Measurements from ENCODE around the gene COG7.
"Not testable (repeated sequence)": the region's sequence is repeated elsewhere in the genome, so short reads cannot be mapped to it uniquely, and the experiment has no call there.

Gene COG7

DNA sequence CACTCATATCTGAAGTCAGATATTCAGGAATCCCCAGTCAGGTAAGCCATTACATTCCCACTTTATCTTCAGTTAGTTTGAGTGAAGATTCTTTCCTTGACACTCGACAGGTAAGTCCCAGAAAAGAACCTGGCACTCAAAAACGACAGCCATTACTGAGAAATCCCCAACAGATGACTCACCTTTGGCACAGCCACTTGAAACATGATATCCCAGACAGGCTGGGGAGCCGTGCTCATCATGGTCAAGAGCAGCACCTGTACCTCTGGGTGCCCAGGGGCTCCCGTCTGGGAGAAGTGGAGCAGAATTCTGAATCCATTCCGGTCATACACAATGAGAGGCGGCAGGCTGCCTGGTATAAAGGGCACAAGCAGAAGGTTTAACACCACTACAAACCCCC, 16.8 kb upstream of the COG7 start:
- DNase-seq, result no peak

DNA sequence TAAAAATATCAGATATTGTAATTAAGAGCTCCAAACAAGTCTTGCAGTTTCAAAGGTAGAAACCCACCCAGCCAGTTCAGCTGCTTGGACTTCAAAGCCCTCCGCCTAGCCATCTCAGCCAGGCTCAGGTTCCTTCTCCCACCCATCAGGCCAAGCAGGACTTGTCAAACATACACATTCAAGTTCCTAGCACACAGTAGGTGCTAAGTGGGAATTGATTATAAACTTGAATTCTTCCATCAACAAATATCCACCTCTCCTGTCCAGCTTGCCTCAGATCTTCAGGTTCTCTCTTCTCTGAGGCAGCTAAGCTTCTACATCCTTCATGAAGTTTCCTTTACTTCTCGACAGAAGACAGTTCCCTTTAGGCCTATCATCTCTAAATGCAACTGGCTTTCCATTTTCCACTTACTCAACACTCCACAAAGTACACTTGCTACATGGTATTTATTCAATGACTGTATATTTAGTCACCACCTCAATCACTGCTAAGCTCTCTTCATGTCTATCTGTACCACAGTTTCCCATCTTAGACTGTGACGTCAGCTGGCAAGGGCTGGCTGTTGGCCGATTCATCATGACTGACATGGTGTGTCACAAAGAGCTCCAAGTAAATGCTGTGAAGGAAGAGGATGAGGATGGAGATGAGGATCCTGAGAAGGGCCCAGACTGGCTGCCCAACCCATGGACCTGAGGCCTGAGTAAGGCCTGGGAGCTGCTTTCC, 13.3 kb upstream of the COG7 start:
- no peak for DNase-seq

DNA sequence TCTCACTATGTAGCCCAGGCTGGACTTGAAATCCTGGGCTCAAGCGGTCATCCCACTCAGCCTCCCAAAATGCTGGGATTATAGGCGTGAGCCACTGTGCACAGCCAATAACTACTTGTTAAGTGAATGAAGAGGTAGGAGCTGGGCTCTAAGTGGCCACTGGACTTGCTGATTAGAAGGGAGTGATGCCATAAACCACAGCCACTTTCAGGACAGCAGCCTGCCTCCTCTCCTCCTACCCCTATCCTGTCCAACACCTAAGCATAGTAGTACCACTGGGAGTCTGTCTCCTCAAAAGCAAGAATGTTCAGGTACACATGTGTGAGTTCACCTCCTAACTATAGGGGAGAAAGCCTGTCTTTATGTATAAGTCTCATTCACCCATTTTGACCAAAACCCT, 12.2 kb upstream of the COG7 start:
- DNase-seq, result no peak

DNA sequence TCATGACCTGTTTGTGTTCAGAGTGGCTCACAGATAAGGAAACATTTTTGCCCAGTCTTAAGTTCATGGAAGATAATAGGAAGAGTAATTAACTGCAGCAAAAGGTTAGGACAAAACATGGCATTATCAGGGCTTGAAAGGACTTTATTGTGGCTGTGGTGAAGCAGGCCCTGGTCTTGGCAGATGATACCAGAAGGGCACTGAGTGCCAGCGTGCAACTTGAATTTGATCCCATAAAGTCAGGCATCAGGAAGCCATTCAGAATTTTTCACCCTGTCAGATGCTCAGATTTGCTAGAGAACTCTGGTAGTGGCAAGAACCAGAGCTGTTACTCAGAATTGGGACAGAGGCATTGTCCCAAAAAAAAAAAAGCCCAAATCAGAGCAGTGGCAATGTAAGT, 11.2 kb upstream of the COG7 start:
- DNase-seq, result no peak

- DNase-seq, result not testable (repeated sequence)
These were observed 10.0 kb upstream of the COG7 start for GRCh38 chr16:23462994-23463393.

DNA sequence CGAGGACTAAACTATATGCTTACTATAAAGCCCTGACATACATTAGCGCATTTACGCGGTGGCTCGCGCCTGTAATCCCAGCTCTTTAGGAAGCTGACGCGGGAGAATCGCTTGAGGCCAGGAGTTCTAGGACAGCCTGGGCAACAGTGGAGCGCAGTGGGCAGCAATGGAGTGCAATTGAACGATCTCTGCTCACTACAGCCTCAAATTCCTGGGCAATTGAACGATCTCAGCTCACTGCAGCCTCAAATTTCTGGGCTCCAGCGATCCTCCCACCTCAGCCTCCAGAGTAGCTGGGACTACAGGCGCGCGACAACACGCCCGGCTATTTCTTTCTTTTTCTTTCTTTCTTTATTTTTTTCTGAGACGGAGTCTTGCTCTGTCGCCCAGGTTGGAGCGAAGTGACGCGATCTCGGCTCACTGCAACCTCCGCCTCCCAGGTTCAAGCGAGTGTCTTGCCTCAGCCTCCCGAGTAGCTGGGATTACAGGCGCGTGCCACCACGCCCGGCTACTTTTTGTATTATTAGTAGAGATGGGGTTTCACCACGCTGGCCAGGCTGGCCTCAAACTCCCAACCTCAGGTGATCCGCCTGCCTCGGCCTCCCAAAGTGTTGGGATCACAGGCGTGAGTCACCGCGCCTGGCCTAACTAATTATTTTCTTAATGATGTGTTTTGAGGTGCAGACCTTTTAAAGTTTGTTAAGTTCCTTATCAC, 506 bp upstream of the COG7 start:
- DNase-seq, result no peak

DNA sequence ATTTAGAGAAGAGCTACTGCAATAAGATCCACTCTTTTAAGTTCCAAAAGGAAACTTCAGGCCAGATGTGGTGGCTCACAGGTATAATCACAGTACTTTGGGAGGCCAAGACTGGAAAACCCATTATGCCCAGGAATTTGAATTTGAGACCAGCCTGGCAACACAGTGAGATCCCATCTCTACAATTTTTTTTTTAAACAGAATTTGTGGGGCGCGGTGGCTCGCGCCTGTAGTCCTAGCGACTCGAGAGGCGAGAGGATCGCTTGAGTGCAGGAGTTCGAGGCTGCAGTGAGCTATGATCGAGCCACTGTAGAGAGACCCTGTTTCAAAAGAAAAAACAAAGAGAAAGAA, 793 bp downstream of the COG7 start:
- no peak for DNase-seq

DNA sequence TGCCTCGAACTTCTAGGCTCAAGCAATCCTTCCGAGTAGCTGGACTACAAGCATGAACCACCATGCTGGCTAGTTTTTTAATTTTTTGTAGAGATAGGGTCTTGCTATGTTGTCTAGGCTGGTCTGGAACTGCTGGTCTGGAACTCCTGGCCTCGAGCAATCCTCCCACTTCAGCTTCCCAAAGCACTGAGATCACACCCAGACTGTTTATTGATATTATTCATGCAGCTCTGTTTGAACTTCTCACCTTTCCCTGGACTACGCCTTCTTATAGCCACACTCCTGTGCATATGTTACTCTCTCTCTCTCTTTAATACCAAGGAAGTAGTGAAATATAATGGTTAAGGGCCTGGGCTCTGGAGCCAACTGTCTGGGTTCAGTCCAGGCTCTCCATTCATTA, 4.6 kb downstream of the COG7 start:
- DNase-seq, result no peak

DNA sequence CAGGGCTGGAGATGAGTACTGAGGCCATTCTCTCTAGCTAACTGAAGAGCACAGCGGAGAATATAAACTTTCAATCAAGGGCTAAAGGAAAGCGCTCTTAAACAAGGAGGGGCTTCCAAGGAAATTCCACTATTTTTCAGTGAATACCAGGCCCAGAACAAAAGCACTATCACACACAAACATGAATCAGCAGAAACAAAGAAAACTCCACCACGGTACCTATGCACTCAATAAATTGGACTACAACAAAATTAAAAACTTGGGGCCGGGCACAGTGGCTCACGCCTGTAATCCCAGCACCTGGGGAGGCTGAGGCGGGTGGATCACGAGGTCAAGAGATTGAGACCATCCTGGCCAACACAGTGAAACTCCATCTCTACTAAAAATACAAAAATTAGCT, 15.4 kb downstream of the COG7 start:
- not testable (repeated sequence) for DNase-seq

DNA sequence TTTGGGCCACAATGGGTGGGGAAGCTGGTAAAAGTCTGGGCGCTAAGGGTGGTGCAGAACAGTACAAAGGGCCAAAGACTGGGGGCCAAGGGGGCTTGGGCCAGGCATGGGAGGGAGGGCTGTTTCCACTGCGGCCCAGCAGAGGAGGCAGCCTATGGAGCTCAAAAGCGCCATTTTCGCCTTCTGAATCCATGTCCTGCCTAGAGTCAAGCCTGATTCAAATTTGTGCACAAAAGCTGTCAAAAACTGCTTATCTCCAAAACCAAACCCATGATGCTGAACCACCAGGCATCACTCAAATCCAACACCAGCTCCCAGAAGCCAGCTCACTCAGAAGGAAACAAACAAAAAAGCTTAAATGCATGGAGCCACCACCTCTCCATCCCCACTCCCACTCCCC, 16.0 kb downstream of the COG7 start:
- no peak for DNase-seq

DNA sequence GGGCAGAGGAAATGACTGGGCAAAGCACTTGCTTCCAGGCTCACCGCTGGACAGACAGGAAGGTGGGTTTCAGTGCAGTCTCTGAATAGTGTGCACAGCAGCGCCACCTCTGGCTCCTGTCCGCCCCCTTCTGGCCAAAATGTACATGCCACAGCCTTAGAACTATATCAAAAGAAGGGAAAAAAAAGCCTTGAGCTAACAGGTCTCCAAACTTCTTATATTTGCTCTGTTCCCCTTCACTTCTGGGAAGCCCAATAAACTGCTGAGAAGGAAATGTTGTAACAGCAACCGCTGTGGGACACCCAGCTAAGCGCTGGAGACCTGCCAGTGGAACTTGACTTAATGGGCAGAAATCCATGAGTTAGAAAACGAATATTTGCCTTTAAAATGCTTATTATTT, 17.5 kb downstream of the COG7 start:
- DNase-seq, result peak; percentile 68

- DNase-seq, result no peak
These were observed 18.6 kb downstream of the COG7 start for GRCh38 chr16:23434380-23434779.

- no peak for DNase-seq
These were observed 19.6 kb downstream of the COG7 start for GRCh38 chr16:23433261-23433920.

GRCh38 chr16:23432176-23433128, 20.5 kb downstream of the COG7 start:
- DNase-seq, result no peak

GRCh38 chr16:23428351-23428750, 24.6 kb downstream of the COG7 start:
- no peak for DNase-seq

GRCh38 chr16:23424292-23424958, 28.6 kb downstream of the COG7 start:
- DNase-seq, result no peak

DNA sequence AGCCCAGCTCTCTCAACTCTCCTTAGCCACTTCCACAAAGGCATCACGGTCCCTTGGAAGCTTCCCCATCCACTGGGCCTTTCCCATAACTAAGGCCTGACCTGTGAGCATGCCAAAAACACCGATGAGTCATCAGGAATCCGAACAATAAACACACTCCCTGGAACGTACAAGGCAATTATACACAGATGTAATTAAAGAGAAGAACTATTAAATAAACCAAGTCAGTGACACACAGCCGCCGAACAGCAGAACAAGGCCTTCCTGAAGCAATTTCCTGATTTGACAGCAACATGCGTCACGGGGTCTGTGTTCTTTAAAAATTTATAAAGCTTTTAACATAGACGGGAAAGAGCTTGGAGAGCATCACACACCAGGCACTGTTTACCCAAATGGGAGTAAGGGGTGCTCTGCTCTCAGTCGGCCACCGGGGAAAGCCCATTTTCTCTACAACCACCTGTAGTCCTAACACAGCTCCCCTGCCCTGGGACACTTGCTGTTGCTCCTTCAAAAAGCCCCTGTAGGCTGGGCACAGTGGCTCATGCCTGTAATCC, 29.4 kb downstream of the COG7 start:
- no peak for DNase-seq

- no peak for DNase-seq
These were observed 33.0 kb downstream of the COG7 start for GRCh38 chr16:23420011-23420410.

DNA sequence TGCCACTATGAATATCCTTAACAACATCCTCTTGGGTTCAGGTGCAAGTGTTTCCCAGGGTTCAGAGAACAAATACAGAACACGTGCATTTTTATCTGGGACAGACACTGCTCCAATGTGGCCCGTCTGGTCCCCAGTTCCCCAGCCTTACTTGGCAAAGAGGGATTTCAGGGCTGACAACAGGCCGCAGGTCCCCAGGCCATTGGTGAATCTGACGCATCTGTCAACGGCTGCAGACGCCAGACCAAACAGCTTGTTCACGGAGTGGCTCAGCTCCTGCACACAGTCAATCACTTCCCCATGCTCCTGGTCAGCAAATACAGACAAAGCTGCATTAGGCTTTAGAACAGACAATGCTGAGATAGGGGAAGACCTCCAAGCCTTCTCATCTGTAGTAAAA, 36.2 kb downstream of the COG7 start:
- DNase-seq, result no peak

DNA sequence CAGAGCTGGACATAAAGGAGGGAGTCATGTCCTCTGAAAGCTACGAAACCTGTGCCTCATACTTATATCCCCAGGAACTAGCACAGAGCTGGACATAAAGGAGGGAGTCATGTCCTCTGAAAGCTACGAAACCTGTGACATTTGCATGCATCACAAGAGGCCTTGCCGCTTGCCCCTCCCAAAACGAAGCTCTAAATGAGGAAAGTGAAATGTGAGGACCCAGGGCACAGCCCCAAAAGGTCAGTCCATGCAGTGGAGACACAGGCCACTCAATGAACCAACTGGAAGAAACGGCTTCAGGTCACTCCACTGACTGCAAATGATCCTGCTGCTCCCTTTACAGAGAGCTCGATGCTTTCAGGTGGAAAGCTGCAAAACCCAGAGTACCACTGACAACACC, 38.3 kb downstream of the COG7 start:
- DNase-seq, result no peak

GRCh38 chr16:23410176-23410575, 42.8 kb downstream of the COG7 start:
- DNase-seq, result no peak

- DNase-seq, result no peak
These were observed 43.5 kb downstream of the COG7 start for GRCh38 chr16:23409522-23409921.

Data from activated CD4-positive, CD25-positive, alpha-beta regulatory T cell treated with anti-CD3 and anti-CD28 coated beads, Interleukin-2, amount 50 U/mL, for 72 hours (primary cell).